Ectodermal cell (in vitro differentiated cells): ENCODE data around the gene FNDC3B.
"Not testable (repeated sequence)": the region's sequence is repeated elsewhere in the genome, so short reads cannot be mapped to it uniquely, and the experiment has no call there.

Source experiments
- H3K27ac ChIP-seq: 2 replicates; pipeline ENCODE4 v1.7.0; 2013; ENCODE audit warnings: mild to moderate bottlenecking, low read depth, low read length; ENCODE audit not compliant: insufficient read depth, poor library complexity, severe bottlenecking
- H3K27me3 ChIP-seq: 2 replicates; pipeline ENCODE4 v1.7.0; 2013; ENCODE audit warnings: mild to moderate bottlenecking, low read length; ENCODE audit not compliant: insufficient read depth, control insufficient read depth, poor library complexity, severe bottlenecking
- H3K36me3 ChIP-seq: one replicate; pipeline ENCODE4 v1.7.0; 2013; ENCODE audit warnings: low read length; ENCODE audit not compliant: control insufficient read depth, insufficient read depth
- H3K4me1 ChIP-seq: one replicate; pipeline ENCODE4 v1.7.0; 2013; ENCODE audit warnings: low read length; ENCODE audit not compliant: control insufficient read depth, insufficient read depth
- H3K4me3 ChIP-seq: 2 replicates; pipeline ENCODE4 v1.7.0; 2013; ENCODE audit warnings: low read depth, low read length, control low read depth; ENCODE audit not compliant: insufficient read depth
- H3K9me3 ChIP-seq: 2 replicates; pipeline ENCODE4 v1.7.0; 2013; ENCODE audit warnings: mild to moderate bottlenecking, low read length, moderate library complexity; ENCODE audit not compliant: control insufficient read depth
- WGBS, 2 experiments: methylation state at CpG; one replicate each; pipeline ENCODE4 v1.1.7; 2013; ENCODE audit warnings: missing lambda C conversion rate in 2 of 2; 5-methylcytosine and 5-hydroxymethylcytosine counted together

FNDC3B gene

DNA sequence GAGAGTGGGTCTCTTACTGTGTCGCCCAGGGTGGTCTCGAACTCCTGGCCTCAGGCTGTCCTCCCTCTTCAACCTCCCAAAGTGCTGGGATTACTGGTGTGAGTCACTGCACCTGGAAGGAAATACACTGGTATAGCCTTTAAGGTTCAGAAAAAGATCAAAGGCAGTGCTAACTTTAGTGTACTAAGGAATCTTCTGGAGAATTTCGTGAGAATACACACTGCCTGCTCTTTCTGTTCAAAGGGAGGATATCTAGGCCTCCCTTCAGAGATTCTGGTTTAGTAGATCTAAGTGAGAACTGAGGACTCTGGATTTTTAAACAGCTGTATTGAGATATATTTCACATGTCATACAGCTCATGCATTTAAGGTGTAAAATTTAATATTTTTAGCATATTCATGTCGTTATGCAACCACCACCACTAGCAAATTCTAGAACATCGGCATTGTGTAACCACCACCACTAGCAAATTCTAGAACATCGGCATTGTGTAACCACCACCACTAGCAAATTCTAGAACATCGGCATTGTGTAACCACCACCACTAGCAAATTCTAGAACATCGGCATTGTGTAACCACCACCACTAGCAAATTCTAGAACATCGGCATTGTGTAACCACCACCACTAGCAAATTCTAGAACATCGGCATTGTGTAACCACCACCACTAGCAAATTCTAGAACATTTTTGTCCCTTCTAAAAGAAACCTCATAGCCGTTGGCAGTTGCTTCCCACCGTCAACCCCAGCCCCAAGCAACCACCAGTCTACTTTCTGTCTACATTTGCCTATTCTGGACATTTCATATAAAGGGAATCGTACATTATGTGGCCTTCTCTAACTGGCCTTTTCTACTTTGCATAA, 54.4 kb downstream of the FNDC3B start:
- 84 to 85% methylated on average over 8 to 9 of the region's 13 CpGs for WGBS, 2 experiments
- H3K27me3 ChIP-seq, H3K4me3 ChIP-seq, H3K9me3 ChIP-seq, H3K27ac ChIP-seq, H3K36me3 ChIP-seq: not testable (repeated sequence)
- peaks cover 10% of the 10 kb centered on the region for H3K4me1 ChIP-seq

DNA sequence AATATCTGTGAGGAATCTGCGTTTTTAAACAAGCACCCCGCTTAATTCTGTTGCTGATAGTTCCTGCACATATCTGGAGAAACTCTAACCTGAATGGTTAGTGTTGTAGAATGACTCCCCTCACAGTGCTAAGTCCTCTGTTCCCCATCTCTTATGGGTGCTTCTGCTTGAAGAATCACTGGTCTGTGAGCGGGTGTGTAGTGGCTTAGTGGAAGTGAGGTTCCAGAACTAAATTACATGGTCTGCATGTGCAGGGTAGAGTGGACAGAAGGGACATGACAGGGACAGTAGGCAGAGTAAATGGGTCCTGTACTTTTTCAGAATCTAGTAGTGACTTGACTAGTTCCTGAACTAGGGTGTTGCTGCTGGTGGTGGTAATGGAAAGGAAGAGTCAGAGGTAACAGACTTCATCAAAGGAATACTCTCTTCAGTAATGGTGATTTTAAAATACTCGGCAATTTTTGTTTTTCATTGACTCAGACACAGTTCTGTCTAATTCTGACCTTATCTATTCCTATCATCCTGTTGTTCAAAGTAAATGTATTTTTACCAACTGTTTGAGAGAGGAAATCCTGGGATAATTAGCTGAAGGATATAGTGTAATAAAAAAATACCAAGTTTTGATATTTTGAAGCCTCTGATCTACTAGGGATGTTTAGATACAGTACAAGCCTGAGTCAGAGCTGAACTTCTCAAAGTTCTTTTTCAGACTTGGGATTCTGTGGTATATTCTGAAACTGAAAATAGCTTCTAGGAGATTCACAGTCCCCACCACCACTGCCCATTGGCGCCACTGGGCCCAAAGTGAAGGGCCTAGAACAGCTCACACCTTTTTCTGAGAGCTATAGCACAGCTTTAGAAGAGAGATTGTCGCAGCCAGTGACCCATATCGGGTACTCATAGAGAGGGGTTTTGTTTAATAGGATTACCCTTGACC, 55.5 kb downstream of the FNDC3B start:
- 94 to 95% methylated on average over 6 to 7 of the region's 7 CpGs for WGBS, 2 experiments
- no peak overlapping the region for H3K4me3 ChIP-seq
- H3K9me3 ChIP-seq: no peaks in the 10 kb centered on the region
- no peaks in the 10 kb centered on the region for H3K27me3 ChIP-seq
- H3K4me1 ChIP-seq: peaks cover 12% of the 10 kb centered on the region
- H3K36me3 ChIP-seq: no peaks in the 10 kb centered on the region
- no peak overlapping the region for H3K27ac ChIP-seq

DNA sequence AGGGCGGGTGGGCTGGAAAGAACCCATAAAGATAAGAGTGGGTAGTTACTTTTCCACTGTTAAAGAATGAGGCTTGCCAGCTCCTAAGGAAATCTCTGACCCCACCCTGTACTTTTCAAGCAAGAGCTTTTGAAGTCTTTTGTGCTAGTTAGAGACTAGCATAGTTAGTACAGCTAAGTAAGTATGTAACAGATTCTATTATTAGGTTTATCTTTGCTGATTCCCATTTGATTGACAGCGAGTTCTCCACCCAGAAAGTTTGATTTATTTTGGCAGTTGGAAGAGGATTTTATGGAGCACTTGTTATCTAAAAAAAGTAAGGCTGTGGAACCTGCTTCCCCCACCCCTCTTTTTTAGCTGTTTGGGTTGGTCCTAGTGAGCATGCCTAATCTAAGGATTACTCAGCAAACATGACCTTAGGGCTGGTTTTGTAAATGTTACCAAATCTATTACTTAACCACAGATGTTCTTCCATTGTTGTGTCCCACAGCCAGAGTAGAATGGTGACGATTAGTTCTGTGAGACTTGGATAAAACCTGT, 57.6 kb downstream of the FNDC3B start:
- H3K4me1 ChIP-seq: peaks cover 12% of the 10 kb centered on the region
- no peak overlapping the region for H3K4me3 ChIP-seq
- no peaks in the 10 kb centered on the region for H3K9me3 ChIP-seq
- H3K27me3 ChIP-seq: no peaks in the 10 kb centered on the region
- no peaks in the 10 kb centered on the region for H3K36me3 ChIP-seq
- no peak overlapping the region for H3K27ac ChIP-seq
- WGBS, 2 experiments: 72 to 84% methylated on average over 2 to 3 of the region's 3 CpGs

DNA sequence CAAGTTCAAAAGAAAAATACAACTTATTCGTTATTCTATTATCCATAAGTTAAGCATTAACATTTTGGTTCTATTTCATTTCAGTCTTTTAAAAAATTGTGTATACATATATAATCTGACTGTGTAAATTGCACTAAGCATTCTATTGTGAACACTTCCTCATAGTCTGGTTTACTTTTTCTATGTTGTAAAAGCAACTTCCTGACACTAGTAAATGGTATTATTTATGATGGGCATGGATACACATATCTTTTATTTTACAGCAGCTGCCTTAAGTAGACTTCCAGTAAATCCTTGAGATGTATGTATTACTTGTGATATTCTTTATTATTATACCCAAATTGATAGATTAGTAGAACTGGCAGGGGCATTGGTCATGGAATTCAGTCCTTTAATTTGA, 58.2 kb downstream of the FNDC3B start:
- no peak overlapping the region for H3K27ac ChIP-seq

DNA sequence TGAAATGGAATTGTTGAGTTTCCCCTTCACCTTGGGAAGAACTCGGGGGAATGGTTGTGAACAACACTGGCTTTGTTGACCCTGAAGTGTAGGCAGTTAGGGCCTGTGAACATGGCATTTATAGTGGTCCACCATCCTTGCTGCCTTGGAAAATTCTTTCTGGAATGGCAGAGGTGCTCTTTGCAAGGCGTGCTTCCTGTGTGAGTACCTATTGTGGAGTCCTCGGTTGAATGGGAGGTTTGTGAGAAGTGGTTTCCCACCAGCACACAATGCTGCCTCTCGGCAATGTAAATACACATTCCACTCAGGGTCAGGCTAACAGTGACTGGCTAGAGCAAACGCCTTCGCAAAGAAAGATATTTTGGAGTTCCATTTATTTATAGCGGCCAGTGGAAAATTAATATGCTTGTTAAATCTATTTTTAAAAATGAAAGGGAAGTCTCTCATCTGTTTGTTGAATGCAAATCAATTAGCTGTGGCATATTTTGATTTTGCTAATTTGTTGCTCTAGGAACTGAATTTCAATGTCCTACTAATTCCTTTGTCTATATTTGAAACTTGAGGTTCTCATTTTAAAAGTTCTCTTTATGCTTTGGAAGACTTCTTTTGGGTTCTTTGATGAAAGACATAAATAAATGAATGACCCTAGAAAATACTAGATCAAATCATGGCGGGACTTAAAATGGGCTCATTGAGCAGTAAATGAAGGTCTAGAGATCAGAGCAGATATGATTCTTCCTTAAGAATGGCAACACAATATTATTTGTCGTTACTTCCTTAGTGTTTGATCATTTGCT, 59.5 kb downstream of the FNDC3B start:
- Histone ChIP-seq H3K36me3 (no peaks in the 10 kb centered on the region), H3K9me3 (no peaks in the 10 kb centered on the region), H3K27ac (no peak overlapping the region), H3K4me1 (peaks cover 16% of the 10 kb centered on the region), H3K27me3 (no peaks in the 10 kb centered on the region), H3K4me3 (no peak overlapping the region)
- WGBS, 2 experiments: 46 to 56% methylated on average over 9 of the region's 9 CpGs

More for the DNA sequence above, 58.2 kb downstream of the FNDC3B start:
- Histone ChIP-seq H3K4me3 (no peak overlapping the region), H3K9me3 (no peaks in the 10 kb centered on the region), H3K36me3 (no peaks in the 10 kb centered on the region), H3K27me3 (no peaks in the 10 kb centered on the region), H3K4me1 (peaks cover 12% of the 10 kb centered on the region)
- no CpG with 5 or more reads among the region's 1 CpG for WGBS, 2 experiments

DNA sequence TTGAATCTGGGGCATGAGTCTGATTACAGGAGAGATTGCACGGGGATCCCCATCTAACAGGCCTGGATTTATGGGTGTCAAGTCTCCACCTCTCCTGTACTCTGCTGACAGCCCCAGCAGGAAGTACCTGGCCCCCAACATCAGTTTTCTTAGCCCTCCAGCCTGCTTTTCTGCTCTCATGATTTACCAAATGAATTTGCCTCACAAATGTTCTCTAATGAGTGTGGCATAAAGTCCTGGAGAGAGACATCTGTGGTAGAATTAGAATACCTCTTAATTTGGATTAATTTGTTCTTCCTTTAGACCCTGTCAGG, 60.1 kb downstream of the FNDC3B start:
- no peaks in the 10 kb centered on the region for H3K36me3 ChIP-seq
- peaks cover 18% of the 10 kb centered on the region for H3K4me1 ChIP-seq
- WGBS, 2 experiments: 88 to 90% methylated on average over 1 of the region's 1 CpG
- H3K27ac ChIP-seq: no peak overlapping the region
- no peak overlapping the region for H3K4me3 ChIP-seq
- no peaks in the 10 kb centered on the region for H3K27me3 ChIP-seq
- no peaks in the 10 kb centered on the region for H3K9me3 ChIP-seq

DNA sequence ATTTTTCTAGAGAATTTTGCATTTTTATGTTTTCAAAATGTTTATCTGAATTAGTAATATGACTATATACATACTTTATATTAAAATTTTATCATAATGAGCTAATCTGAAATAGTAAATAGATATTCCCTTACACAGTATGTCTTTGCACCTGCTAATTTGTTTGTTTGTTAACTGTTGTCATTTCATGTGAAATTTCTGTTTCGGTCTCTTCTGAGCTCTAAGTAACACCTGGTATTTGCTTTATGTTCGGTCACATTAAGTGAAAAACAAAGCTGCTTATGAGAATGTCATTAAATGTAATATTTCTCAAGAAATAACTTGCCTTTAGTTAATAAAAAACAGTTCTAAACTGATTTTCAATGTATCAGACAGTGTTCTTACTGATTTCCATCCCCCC, 61.1 kb downstream of the FNDC3B start:
- Histone ChIP-seq H3K9me3 (no peaks in the 10 kb centered on the region), H3K36me3 (no peaks in the 10 kb centered on the region), H3K4me3 (no peak overlapping the region), H3K27ac (no peak overlapping the region), H3K4me1 (peaks cover 22% of the 10 kb centered on the region), H3K27me3 (no peaks in the 10 kb centered on the region)
- WGBS, 2 experiments: 96 to 100% methylated on average over 1 to 2 of the region's 2 CpGs

DNA sequence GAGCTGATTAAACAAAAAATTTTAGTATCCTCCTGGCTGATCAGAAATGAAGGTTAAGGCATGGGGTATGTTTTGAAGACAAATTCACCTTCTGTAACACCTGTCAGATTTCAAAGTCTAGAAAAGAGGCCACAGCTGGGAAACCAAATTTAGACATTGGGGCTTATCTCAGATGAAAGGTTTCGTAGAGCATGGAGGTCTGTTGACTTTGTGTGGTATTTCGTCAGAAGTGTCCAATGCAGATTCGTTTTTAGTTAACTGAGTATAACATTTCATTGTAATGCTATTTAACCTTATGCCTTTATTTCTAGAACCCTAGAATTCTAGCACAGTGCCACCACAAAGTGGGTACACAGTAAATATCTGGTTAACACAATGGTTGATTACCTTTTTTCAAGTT, 61.7 kb downstream of the FNDC3B start:
- Histone ChIP-seq H3K36me3 (no peaks in the 10 kb centered on the region), H3K27ac (no peak overlapping the region), H3K4me1 (peaks cover 23% of the 10 kb centered on the region), H3K4me3 (no peak overlapping the region), H3K9me3 (no peaks in the 10 kb centered on the region), H3K27me3 (no peaks in the 10 kb centered on the region)
- WGBS, 2 experiments: 88 to 89% methylated on average over 3 of the region's 3 CpGs

DNA sequence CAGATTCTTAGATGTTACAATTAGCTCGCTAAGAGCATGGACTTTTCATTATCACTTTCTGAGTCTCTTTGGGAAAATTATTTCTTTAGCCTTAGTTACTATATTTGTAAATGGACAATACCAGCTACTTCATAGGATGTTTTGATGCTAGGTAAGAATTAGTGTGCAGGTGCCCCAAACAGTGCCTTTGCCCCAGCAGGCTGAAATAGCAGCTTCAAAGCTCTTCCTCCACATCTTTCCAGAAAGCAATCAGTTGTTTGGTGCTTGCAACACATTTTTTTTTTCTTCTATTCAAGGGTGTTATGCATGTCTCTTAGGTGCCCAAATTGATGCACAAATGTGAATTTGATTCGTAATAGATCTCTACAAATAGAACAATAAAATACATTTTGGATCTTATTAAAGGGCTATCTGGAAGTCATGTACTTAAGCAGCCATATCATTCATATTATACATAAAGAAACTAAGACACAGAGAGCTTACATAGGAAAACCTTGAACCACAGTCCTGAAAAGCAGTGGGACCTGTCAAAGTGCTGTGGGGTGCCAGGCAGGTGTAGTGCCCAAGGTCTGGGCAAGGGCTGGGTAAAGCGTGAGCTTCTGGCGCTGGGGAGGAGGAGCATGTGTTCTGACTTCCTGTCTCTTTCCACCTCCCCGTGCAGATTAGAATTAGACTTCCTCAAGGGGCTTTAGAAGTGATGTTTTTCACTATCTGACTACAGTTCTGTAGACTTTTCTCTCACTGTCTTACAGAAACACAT, 62.9 kb downstream of the FNDC3B start:
- H3K36me3 ChIP-seq: no peaks in the 10 kb centered on the region
- H3K27ac ChIP-seq: no peak overlapping the region
- no peaks in the 10 kb centered on the region for H3K9me3 ChIP-seq
- WGBS, 2 experiments: 81 to 89% methylated on average over 4 of the region's 5 CpGs
- H3K4me3 ChIP-seq: no peak overlapping the region
- H3K4me1 ChIP-seq: peaks cover 28% of the 10 kb centered on the region
- H3K27me3 ChIP-seq: no peaks in the 10 kb centered on the region
